HEK293 (cell line): ENCODE results near the gene SSTR4.

Experiments used
- CTCF ChIA-PET: fragments of 350-600 bp; formaldehyde crosslinking; extraction: SDS; loops from one replicate; lab custom pipeline; 2021; ENCODE audit warnings: antibody characterized with exemption; lab: Yijun Ruan, JAX
- POLR2A ChIA-PET: fragments of 300-600 bp; formaldehyde crosslinking; extraction: SDS; loops from one replicate; lab custom pipeline; 2020; ENCODE audit warnings: antibody characterized with exemption, inconsistent platforms; lab: Yijun Ruan, JAX
- H3K27ac ChIP-seq: fragments of 200-500 bp; sonication (Bioruptor generic); 2 replicates; pipeline ENCODE4 v1.5.1; 2014; ENCODE audit warnings: low read depth, low read length, control low read depth, inconsistent platforms; ENCODE audit errors: extremely low read depth
- H3K36me3 ChIP-seq, 2 experiments: fragments of 200-500 bp in 1 of 2; sonication (Bioruptor generic) in 1 of 2; 1 replicate in 1 of 2; 2 replicates in 1 of 2; pipeline ENCODE4 v1.5.1; 2014 to 2017; ENCODE audit warnings: inconsistent platforms in 2 of 2, low read length in 2 of 2; ENCODE audit not compliant: control insufficient read depth in 2 of 2, insufficient read depth in 1 of 2
- H3K4me1 ChIP-seq: fragments of 200-500 bp; sonication (Bioruptor generic); 2 replicates; pipeline ENCODE4 v1.5.1; 2014; ENCODE audit warnings: mild to moderate bottlenecking, low read length, inconsistent platforms; ENCODE audit not compliant: control insufficient read depth, insufficient read depth
- H3K4me3 ChIP-seq: 2 replicates; pipeline ENCODE4 v1.5.1; 2011; ENCODE audit warnings: low read depth, mild to moderate bottlenecking, control low read depth, low read length, moderate library complexity
- H3K9me3 ChIP-seq: fragments of 200-500 bp; sonication (Bioruptor generic); 2 replicates; pipeline ENCODE4 v1.5.1; 2014; ENCODE audit warnings: low read depth, low read length, inconsistent platforms; ENCODE audit not compliant: control insufficient read depth, insufficient read depth
- EGR2 ChIP-seq: fragments of 450-650 bp; formaldehyde crosslinking; IDR thresholded peaks from 2 replicates; pipeline ENCODE4 v1.5.1; 2016; ENCODE audit warnings: low read depth, missing biosample characterization, missing genetic modification characterization
- HOXD13 ChIP-seq: sonication (generic); formaldehyde crosslinking; IDR thresholded peaks from 2 replicates; pipeline ENCODE4 v1.8.0; 2022; ENCODE audit warnings: missing genetic modification reagents, borderline replicate concordance
- PATZ1 ChIP-seq: fragments of 450-650 bp; formaldehyde crosslinking; IDR thresholded peaks from 2 replicates; pipeline ENCODE4 v1.5.1; 2016; ENCODE audit warnings: missing biosample characterization, missing genetic modification characterization
- PRDM1 ChIP-seq: fragments of 450-650 bp; formaldehyde crosslinking; IDR thresholded peaks from 2 replicates; pipeline ENCODE4; 2016; ENCODE audit warnings: missing biosample characterization, missing genetic modification characterization
- RBAK ChIP-seq: fragments of 450-650 bp; formaldehyde crosslinking; IDR thresholded peaks from 2 replicates; pipeline ENCODE4 v1.5.1; 2016; ENCODE audit warnings: missing biosample characterization, missing genetic modification characterization
- ZFHX2 ChIP-seq: fragments of 450-650 bp; formaldehyde crosslinking; conservative IDR thresholded peaks from 2 replicates; pipeline ENCODE4 v1.5.1; 2016; ENCODE audit warnings: missing biosample characterization, missing genetic modification characterization
- ZIC2 ChIP-seq: fragments of 450-650 bp; formaldehyde crosslinking; IDR thresholded peaks from 2 replicates; pipeline ENCODE4 v1.5.1; 2016; ENCODE audit warnings: missing biosample characterization, missing genetic modification characterization
- ZNF23 ChIP-seq: fragments of 450-650 bp; formaldehyde crosslinking; IDR thresholded peaks from 2 replicates; pipeline ENCODE4 v1.5.1; 2016; ENCODE audit warnings: missing biosample characterization, missing genetic modification characterization, borderline replicate concordance
- ZNF488 ChIP-seq: fragments of 450-650 bp; formaldehyde crosslinking; IDR thresholded peaks from 2 replicates; pipeline ENCODE4 v1.5.1; 2016; ENCODE audit warnings: missing biosample characterization, missing genetic modification characterization
- ZNF514 ChIP-seq: fragments of 450-650 bp; formaldehyde crosslinking; IDR thresholded peaks from 2 replicates; pipeline ENCODE4 v1.5.1; 2016; ENCODE audit warnings: missing biosample characterization, missing genetic modification characterization
- ZNF692 ChIP-seq: fragments of 450-650 bp; formaldehyde crosslinking; IDR thresholded peaks from 2 replicates; pipeline ENCODE4 v1.5.1; 2016; ENCODE audit warnings: missing biosample characterization, missing genetic modification characterization
- TF ChIP-seq, protein P1 (sequence below): fragments of 450-650 bp; formaldehyde crosslinking; IDR thresholded peaks from 2 replicates; pipeline ENCODE4 v1.5.1; 2016; ENCODE audit warnings: missing biosample characterization, missing genetic modification characterization

SSTR4 gene

GRCh38 chr20:23009636-23010035 is 25.5 kb upstream of the SSTR4 start:
- H3K4me3 ChIP-seq = no peak overlapping the region
- CTCF ChIA-PET = interaction anchor here (0.6 to 1.1 kb wide), 4 partner anchors 13 to 331 kb away, joined by 3 to 4 read pairs (median 3); no protein-coding TSS in a partner anchor

GRCh38 chr20:23010096-23010495 is 25.0 kb upstream of the SSTR4 start:
- H3K4me1 ChIP-seq = no peaks in the 10 kb centered on the region
- TF ChIP-seq RBAK (tag by site-specific recombination) (no peak), ZNF514 (tag by site-specific recombination) (no peak), PRDM1 (tag by site-specific recombination) (no peak), ZNF23 (no peak), ZNF488 (no peak)
- TF ChIP-seq, protein P1, sequence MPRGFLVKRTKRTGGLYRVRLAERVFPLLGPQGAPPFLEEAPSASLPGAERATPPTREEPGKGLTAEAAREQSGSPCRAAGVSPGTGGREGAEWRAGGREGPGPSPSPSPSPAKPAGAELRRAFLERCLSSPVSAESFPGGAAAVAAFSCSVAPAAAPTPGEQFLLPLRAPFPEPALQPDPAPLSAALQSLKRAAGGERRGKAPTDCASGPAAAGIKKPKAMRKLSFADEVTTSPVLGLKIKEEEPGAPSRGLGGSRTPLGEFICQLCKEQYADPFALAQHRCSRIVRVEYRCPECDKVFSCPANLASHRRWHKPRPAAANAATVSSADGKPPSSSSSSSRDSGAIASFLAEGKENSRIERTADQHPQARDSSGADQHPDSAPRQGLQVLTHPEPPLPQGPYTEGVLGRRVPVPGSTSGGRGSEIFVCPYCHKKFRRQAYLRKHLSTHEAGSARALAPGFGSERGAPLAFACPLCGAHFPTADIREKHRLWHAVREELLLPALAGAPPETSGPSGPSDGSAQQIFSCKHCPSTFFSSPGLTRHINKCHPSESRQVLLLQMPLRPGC (tag by site-specific recombination) = no peak
- TF ChIP-seq, all 188 proteins: peak for 0
- Histone ChIP-seq H3K4me3 (no peak overlapping the region), H3K27ac (no peak overlapping the region), H3K9me3 (no peaks in the 10 kb centered on the region), H3K36me3 (no peaks in the 10 kb centered on the region)
- ChIA-PET POLR2A (no interaction called here), CTCF (interaction anchor here (0.5 to 1.1 kb wide), 4 partner anchors 8 to 331 kb away, joined by 3 to 5 read pairs (median 4); no protein-coding TSS in a partner anchor)

More at GRCh38 chr20:23009636-23010035, 25.5 kb upstream of the SSTR4 start:
- peak; percentile 50; the same call in 1 of the 2 replicates for TF ChIP-seq ZNF692 (tag by site-specific recombination)
- no peak for TF ChIP-seq HOXD13 (CRISPR knock-in tag)
- peak; percentile 38 for TF ChIP-seq ZFHX2
- 0 out of 2 replicates have a peak, but pooled peaks have one; percentile 12 for TF ChIP-seq EGR2
- POLR2A ChIA-PET = no interaction called here
- Histone ChIP-seq H3K36me3 (no peaks in the 10 kb centered on the region), H3K9me3 (no peaks in the 10 kb centered on the region), H3K27ac (no peak overlapping the region), H3K4me1 (no peaks in the 10 kb centered on the region)

- POLR2A ChIA-PET = no interaction called here
Measured at GRCh38 chr20:23011008-23011721, 23.9 kb upstream of the SSTR4 start.

More at GRCh38 chr20:23011008-23011721, 23.9 kb upstream of the SSTR4 start:
- no peak overlapping the region for H3K4me3 ChIP-seq
- CTCF ChIA-PET = no interaction called here
- H3K27ac ChIP-seq = no peak overlapping the region
- H3K9me3 ChIP-seq = no peaks in the 10 kb centered on the region
- no peaks in the 10 kb centered on the region for H3K36me3 ChIP-seq
- H3K4me1 ChIP-seq = no peaks in the 10 kb centered on the region
- TF ChIP-seq PATZ1 (tag by site-specific recombination) = no peak
- 0 out of 2 replicates have a peak, but pooled peaks have one; percentile 8 for TF ChIP-seq ZIC2 (tag by site-specific recombination)
